ENCODE measurements around the gene CAVIN2.

CAVIN2 gene

GRCh38 chr2:191835539-191836350 is 11.1 kb downstream of the CAVIN2 start:
- ChIA-PET CTCF (interaction anchor here (0.8 to 3.0 kb wide), 4 partner anchors 11 to 327 kb away, joined by 3 to 11 read pairs (median 6); partner anchors contain the start of gene CAVIN2), POLR2A (interaction anchor here (0.6 kb wide), 2 partner anchors 11 to 334 kb away, joined by 3 read pairs; partner anchors contain the start of gene CAVIN2)
- no peak for TF ChIP-seq CTCF (IDR thresholded peaks at IDR 0.05; ENCODE audit: insufficient read depth, low read length, missing control alignments)
- H3K4me3 ChIP-seq (ENCODE audit: low read depth, low read length): no peak overlapping the region
- DNase-seq (ENCODE audit: low read depth, low spot score): no peak

- no peak for DNase-seq (ENCODE audit: low read depth, low spot score)
- ChIA-PET POLR2A (interaction anchor here (0.6 kb wide), 1 partner anchor 12 kb away, joined by 3 read pairs; the partner anchor contains the start of gene CAVIN2), CTCF (interaction anchor here (0.8 to 3.0 kb wide), 4 partner anchors 16 to 327 kb away, joined by 3 to 11 read pairs (median 6); no protein-coding TSS in a partner anchor)
- H3K4me3 ChIP-seq (ENCODE audit: low read depth, low read length): no peak overlapping the region
- TF ChIP-seq CTCF (IDR thresholded peaks at IDR 0.05; ENCODE audit: insufficient read depth, low read length, missing control alignments): no peak
Measured at GRCh38 chr2:191835100-191835499, 11.8 kb downstream of the CAVIN2 start.

GRCh38 chr2:191833356-191833755 is 13.5 kb downstream of the CAVIN2 start:
- no peak overlapping the region for H3K4me3 ChIP-seq (ENCODE audit: low read depth, low read length)
- no peak for TF ChIP-seq CTCF (IDR thresholded peaks at IDR 0.05; ENCODE audit: insufficient read depth, low read length, missing control alignments)
- no peak for DNase-seq (ENCODE audit: low read depth, low spot score)
- ChIA-PET POLR2A (no interaction called here), CTCF (interaction anchor here (1.2 to 3.0 kb wide), 2 partner anchors 329 to 452 kb away, joined by 3 to 11 read pairs; no protein-coding TSS in a partner anchor)

- TF ChIP-seq CTCF (IDR thresholded peaks at IDR 0.05; ENCODE audit: insufficient read depth, low read length, missing control alignments): no peak
- ChIA-PET POLR2A (no interaction called here), CTCF (interaction anchor here (2.3 kb wide), 1 partner anchor 330 kb away, joined by 13 read pairs; no protein-coding TSS in a partner anchor)
- H3K4me3 ChIP-seq (ENCODE audit: low read depth, low read length): no peak overlapping the region
- DNase-seq (ENCODE audit: low read depth, low spot score): no peak
Measured at GRCh38 chr2:191832668-191833067, 14.2 kb downstream of the CAVIN2 start.

- no peak for TF ChIP-seq CTCF (IDR thresholded peaks at IDR 0.05; ENCODE audit: insufficient read depth, low read length, missing control alignments)
- H3K4me3 ChIP-seq (ENCODE audit: low read depth, low read length): no peak overlapping the region
- POLR2A ChIA-PET: no interaction called here
- no peak for DNase-seq (ENCODE audit: low read depth, low spot score)
- CTCF ChIA-PET: interaction anchor here (0.9 to 2.3 kb wide), 3 partner anchors 11 to 331 kb away, joined by 3 to 13 read pairs (median 3); no protein-coding TSS in a partner anchor
Measured at GRCh38 chr2:191831410-191831994, 15.4 kb downstream of the CAVIN2 start.

- CTCF ChIA-PET: interaction anchor here (1.5 to 5.1 kb wide), 3 partner anchors 11 to 462 kb away, joined by 4 to 36 read pairs (median 11); no protein-coding TSS in a partner anchor
- no peak overlapping the region for H3K4me3 ChIP-seq (ENCODE audit: low read depth, low read length)
- DNase-seq (ENCODE audit: low read depth, low spot score): no peak
- TF ChIP-seq CTCF (IDR thresholded peaks at IDR 0.05; ENCODE audit: insufficient read depth, low read length, missing control alignments): no peak
- POLR2A ChIA-PET: no interaction called here
Measured at GRCh38 chr2:191824398-191824797, 22.5 kb downstream of the CAVIN2 start.

Measured in AG04449 (cell line).